ENCODE measurements around the gene CIAO2A.
"Not testable (repeated sequence)": the region's sequence is repeated elsewhere in the genome, so short reads cannot be mapped to it uniquely, and the experiment has no call there.

Gene CIAO2A

GRCh38 chr15:64071931-64072765, 21.5 kb downstream of the CIAO2A start:
- DNase-seq (ENCODE audit: low spot score), result no peak

GRCh38 chr15:64070965-64071851, 22.4 kb downstream of the CIAO2A start:
- DNase-seq (ENCODE audit: low spot score), result no peak

- no peak for DNase-seq (ENCODE audit: low spot score)
Observed at GRCh38 chr15:64070106-64070505, 23.5 kb downstream of the CIAO2A start.

- no peak for DNase-seq (ENCODE audit: low spot score)
Observed at GRCh38 chr15:64068133-64068532, 25.5 kb downstream of the CIAO2A start.

GRCh38 chr15:64067564-64068030, 26.0 kb downstream of the CIAO2A start:
- DNase-seq (ENCODE audit: low spot score), result peak; percentile 76

- no peak for DNase-seq (ENCODE audit: low spot score)
Observed at GRCh38 chr15:64066451-64066850, 27.2 kb downstream of the CIAO2A start.

- DNase-seq (ENCODE audit: low spot score), result no peak
Observed at GRCh38 chr15:64060716-64061115, 32.9 kb downstream of the CIAO2A start.

- not testable (repeated sequence) for DNase-seq (ENCODE audit: low spot score)
Observed at GRCh38 chr15:64059104-64059503, 34.5 kb downstream of the CIAO2A start.

GRCh38 chr15:64058279-64058678, 35.4 kb downstream of the CIAO2A start:
- no peak for DNase-seq (ENCODE audit: low spot score)

- DNase-seq (ENCODE audit: low spot score), result not testable (repeated sequence)
Observed at GRCh38 chr15:64053674-64054073, 40.0 kb downstream of the CIAO2A start.

GRCh38 chr15:64052925-64053491, 40.6 kb downstream of the CIAO2A start:
- no peak for DNase-seq (ENCODE audit: low spot score)

- DNase-seq (ENCODE audit: low spot score), result no peak
Observed at GRCh38 chr15:64051407-64052259, 42.0 kb downstream of the CIAO2A start.

GRCh38 chr15:64051093-64051402, 42.6 kb downstream of the CIAO2A start:
- no peak for DNase-seq (ENCODE audit: low spot score)

GRCh38 chr15:64050281-64051092, 43.2 kb downstream of the CIAO2A start:
- DNase-seq (ENCODE audit: low spot score), result no peak

- DNase-seq (ENCODE audit: low spot score), result no peak
Observed at GRCh38 chr15:64048781-64049460, 44.7 kb downstream of the CIAO2A start.

- DNase-seq (ENCODE audit: low spot score), result peak; percentile 68
Observed at GRCh38 chr15:64046421-64047153, 47.1 kb downstream of the CIAO2A start, which contains the start of gene DAPK2. Gene DAPK2, minus strand, starts transcription at chr15:64046485. Its CDS starts 6,224 bp downstream, at chr15:64040261.

- DNase-seq (ENCODE audit: low spot score), result no peak
Observed at GRCh38 chr15:64045774-64046420, 47.7 kb downstream of the CIAO2A start.

GRCh38 chr15:64045101-64045435, 48.6 kb downstream of the CIAO2A start:
- DNase-seq (ENCODE audit: low spot score), result no peak

All from activated CD4-positive, alpha-beta T cell treated with anti-CD3 and anti-CD28 coated beads, Interleukin-2, Interleukin-4, amounts not matched to agents 100 ng/mL and 50 ng/mL, durations not matched to agents 16 hours and 8 hours (primary cell).